GM15510 (cell line): ENCODE data around the gene ASB13.

Experiments
- POLR2A ChIP-seq: IDR thresholded peaks from 3 replicates; pipeline ENCODE4 v1.6.1; 2011; ENCODE audit warnings: borderline replicate concordance; ENCODE audit not compliant: insufficient read length; ENCODE audit errors: extremely low read depth

ASB13 gene

DNA sequence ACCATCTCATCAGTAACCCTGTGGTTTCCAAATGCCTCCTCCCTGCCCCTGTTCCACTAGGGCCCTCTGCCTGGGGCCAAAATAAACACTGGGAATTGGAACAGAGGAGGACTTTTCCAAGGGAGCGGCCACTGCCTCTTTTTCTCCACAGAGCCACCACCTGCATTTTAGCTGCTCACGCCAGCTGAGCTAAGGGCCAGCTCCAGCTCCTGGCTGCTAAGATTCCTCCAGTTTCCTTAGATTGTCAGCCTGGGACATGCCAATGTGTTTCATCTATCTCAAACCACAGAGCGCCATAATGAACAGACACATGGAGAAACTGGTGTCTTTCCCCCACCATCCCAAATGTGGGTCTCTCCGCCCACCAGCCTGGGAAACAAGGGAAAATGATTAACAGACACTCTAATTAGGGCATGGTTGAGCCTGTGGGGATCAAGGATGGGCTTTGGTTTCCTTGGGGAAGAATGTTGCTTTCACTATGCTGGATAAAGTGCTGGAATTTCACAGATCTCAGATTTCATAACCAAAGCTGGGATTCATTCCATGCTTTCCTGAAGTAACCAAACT lies 52.2 kb downstream of the ASB13 start:
- TF ChIP-seq POLR2A: no peak

DNA sequence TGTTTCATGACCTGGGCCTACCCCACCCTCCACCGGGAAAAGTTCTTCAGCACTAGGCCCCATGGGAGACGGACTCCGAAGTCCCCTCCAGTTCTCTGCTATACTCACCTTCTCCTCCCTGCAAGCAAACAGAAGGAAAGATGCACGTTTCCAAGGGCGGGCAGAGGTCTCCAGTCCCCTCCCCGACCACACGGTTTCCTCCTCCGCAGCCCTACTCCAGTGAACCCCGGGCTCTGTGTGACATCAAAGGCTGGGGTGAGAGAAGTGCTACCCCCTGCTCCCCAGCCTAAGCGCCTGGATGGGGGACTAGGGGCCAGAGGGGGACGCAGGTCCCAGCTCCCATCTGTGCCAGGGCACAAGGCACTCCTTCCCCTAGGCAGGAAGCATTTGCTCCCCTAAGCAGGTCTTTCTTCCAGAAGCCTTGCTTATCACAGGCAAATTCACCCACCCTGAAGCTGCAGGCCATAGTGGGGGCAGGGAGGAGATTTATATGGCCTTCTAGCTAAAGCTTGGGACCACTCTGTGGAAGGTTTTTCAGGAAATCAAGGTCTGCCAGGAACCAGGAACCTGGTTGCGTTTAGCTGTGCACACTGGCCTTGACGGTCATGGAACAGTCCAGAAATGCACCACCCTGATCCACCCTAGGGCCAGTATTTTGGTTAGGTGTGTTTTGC lies 52.8 kb downstream of the ASB13 start:
- no peak for TF ChIP-seq POLR2A

DNA sequence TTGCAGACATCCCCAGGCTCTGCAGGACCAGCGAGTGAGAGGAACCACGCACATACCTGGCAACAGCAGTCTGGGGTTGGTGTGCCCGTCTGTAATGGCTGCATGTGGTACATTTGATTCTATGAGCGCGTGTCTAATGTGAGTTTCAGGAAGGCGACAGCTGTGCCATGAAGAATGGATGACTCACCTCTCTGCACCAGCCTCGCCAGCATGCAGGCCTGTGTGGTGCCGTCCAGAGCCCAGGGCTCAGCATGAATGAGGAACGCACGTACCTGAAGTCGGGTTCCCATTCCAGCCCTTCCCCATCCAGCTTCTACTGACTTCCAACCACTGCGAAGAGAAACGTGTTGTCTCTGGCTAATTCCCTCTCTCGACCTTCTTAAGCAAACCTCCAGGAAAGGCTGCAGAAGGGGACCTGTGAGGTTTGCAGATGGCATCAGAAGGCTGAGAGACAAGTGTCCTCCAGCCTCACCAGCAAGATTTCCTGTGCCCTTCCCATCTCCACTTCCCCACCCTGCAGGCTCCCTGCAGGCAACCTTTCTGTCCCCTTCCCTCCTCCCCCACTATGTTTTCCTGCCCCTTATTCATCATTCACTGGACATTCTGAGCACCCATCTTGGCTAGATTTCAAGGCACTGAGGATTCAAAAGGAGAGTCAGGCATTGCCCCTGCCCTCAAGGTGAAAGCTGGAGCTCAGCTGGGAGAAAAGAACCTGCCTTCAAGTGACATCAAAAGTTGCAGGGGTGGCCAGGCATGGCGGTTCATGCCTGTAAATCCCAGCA lies 54.3 kb downstream of the ASB13 start:
- TF ChIP-seq POLR2A: no peak

DNA sequence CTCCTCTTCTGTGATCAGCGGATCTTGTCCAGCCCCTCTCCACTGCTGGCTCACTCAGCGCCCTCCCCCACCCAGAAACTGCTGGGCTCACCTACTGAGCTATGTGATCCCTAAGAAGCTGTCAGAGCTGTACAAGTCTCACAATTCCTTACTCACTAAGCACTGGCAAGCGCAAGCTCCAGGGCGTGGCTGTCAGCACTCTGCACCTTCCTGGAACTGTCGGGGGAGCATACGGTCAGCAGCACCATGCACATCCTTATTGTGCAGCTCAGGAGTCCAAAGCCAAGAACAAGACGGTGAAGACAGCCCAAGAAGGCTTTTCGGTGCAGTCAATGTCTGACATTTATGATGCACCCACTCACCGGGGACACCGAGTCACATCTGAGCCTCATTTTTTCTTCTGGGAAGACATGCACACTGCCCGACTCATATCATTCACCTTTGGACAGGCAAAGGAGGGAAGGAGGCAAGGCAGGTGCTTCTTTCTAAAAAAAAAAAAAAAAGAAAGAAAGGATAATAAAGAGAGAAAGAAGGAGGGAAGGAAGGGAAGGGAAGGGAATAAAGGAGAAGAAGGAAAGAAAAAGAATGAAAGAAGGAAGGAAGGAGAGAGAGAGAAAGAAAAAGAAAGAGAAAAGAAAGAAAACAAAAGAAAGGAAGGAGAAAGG lies 56.3 kb downstream of the ASB13 start:
- no peak for TF ChIP-seq POLR2A

DNA sequence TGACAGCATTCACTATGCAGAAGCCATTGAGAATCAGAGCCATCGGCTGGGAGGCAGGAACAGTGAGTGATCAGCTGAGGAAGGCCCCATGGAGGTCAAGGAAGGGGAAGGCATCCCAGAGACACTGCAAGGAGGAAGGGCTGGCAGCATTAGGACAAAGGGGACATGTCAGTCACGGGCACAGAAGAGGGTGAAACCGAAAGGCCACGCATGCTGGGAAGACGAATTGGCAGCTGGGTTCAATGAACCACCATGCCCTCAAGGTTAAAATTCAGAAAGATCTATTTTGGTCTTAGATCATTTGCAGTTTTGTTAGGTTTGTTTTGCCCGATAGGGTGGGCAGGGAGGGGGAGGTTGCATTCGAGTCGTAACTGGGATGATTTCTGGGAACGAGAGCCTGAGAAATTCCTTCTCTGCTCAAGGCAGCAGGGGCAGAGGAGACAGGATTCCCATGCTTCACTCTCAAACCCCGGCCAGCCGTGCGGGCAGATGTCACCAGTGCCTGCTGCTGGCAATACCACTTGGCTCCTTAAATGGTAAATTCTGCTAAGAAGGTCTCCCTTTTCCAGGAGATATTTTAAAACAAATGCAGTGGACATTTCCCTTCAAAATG lies 57.7 kb downstream of the ASB13 start:
- no peak for TF ChIP-seq POLR2A

DNA sequence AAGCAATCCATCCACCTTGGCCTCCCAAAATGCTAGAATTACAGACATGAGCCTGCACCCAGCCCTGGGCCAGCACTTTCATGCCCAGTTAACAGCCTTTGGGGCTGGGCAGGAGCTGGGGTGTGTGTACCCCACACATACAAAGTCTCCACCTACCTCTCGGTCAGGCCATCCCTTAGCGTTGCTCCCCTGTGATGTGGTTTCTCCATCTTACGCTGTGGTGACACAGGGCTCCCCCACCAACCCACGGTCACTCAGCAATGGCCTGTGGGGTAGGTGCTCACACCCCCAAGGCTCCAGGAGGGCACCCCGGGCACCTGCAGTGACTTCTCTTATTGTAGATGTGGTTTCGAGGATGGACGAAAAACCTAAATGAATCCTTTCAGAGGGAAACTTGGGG lies 58.8 kb downstream of the ASB13 start:
- TF ChIP-seq POLR2A: no peak

DNA sequence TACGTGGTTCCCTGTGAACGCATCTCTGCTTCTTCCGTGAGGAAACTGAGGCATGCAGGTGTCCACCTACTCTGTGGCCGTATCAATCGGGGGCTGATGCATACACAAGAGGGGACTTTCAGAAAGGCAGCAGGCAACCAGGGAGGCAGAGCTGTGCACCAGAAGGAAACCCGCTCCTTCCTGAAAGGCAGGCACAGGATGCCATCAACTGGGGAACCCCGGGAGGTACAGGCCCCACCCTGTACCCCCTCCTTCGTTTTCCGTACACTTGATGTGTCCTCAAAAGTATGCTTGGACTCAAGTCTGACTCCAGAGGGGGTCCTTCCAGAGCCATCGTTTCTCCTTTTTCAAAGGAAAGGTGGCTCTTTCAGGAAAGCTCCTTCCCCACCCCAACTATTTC lies 59.5 kb downstream of the ASB13 start:
- TF ChIP-seq POLR2A: no peak

DNA sequence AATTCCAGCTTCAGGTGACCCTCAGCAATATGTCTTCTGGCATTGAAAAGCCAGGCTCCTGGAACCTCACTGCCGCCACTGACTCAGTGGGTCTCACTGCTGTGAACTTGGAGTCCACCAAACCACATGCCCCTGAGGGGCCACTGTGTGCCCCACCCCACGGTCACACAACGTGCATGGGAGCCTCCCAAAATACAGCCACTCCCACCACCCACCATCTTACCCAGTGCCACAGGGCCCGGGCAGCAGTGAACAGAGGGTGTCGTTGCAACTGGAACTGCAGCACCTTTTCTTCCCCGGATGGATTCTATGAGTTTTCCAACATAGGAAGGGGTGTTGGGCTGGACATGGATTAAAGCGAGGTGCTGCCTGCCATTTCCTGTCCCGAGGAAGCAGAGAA lies 60.1 kb downstream of the ASB13 start:
- TF ChIP-seq POLR2A: no peak

DNA sequence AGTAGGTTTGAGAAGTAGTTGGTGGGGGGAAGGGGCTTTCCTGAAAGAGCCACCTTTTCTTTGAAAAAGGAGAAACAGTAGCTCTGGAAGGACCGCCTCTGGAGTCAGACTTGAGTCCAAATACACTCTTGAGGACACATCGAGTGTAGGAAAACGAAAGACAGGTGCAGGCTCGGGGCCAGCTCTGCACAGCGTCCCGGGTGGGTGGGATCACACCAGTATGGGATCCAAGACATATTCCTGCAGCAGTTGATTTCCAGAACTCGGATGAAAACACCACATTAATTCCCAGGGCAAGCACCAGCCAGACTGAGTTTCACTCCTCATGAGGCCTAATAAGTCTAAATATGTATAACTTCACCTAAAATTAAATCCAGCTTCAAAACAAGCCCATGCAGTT lies 61.4 kb downstream of the ASB13 start:
- TF ChIP-seq POLR2A: no peak

DNA sequence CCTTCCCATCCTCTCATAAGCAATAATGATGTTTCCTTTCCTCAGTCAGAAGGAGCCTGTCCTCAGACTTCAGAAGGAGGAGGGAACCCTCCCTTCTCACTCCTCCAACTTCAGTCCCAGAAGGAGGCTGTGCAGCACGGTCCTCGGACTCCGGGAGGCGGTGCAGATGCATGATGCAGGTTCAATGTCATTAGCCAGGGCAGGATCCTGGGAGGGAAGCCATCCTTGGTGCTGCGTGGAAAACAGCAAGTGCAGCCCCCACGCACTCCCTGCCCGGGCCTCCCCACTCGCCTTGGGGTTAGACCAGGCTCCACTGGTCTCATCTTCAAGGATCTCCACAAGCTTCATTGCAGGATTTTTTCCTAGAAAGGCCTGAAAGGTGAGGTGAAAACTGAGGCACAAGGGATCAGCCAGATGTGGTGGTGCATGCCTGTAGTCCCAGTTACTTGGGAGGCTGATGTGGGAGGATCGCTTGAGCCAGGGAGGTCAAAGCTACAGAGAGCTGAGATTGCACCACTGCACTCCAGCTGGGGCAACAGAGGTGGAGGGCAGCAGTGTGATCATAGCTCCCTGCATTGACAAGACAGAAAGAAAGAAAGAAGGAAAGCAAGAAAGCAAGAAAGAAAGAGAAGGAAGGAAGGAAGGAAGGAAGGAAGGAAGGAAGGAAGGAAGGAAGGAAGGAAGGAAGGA lies 62.0 kb downstream of the ASB13 start:
- TF ChIP-seq POLR2A: no peak

DNA sequence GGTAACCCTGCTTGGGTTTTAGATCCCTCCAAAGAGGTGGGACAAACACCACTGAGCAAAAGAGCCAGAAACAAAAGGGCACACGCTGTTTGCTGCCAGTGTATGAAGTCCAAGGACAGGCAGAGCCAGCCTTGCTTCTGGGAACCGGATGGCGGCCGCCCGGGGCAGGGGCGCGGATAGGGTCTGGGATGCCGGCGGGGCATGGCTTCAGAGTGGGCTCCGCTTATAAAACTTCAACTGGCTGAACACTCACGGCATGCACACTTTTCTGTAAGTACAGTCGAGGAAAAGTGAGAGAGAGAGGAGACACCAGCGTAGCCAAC lies 62.6 kb downstream of the ASB13 start:
- no peak for TF ChIP-seq POLR2A

DNA sequence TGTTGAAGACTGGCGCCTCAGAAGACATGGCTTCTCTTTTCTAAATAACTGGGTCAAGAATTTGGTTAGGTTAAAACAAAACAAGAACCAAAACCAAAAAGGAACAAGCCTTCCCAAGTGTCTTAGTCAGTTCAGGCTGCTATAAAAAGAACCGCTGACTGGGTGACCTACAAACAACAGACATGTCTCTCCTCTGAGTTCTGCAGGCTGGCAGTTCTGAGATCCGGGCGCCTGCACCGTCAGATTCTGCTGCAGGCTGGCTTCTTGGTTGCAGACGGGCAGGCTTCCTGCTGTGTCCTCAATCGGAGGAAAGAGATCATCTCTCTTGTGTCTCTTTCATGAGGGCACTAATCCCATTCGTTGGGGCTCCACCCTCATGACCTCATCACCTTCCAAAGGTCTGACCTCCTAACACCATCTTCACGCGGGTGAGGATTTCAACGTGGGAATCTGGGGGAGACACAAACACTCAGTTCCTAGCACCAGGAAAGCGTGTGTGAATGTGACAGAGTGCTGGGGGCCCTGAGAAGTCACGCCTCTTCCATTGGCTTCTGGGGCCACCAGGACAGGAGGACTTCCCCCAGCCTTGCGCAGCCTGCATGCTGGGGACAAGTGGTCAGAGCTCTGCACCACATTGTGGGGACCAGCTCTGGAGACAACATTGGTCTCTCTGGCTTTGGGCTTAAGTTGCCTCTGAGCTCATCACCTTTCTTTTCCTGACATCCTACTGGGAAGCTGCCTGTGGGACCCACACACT lies 63.1 kb downstream of the ASB13 start:
- TF ChIP-seq POLR2A: no peak

DNA sequence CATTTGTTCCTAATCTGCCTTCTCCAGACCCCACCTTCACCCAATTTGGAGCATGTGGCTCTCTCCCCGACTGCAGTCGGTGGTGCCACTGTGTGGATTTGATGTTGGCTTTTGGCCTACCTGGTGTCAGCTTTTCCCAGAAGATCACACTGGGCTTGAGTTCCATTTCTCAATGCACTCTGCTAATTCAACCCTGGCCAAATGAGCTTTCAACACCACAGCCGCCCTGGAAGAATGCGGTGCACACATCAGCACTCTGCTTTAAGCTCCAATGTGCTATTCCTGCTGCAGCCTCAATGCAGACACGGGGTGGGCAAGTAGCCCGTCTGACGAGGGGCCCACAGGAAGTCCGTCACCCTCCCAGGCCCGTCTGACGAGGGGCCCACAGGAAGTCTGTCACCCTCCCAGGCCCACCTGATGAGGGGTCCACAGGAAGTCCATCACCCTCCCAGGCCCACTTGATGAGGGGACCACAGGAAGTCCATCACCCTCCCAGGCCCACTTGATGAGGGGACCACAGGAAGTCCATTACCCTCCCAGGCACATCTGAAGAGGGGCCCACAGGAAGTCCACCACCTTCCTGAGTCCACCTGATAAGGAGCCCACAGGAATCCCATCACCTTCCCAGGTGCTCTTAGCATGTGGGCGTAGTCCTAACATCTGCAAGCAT lies 64.4 kb downstream of the ASB13 start:
- TF ChIP-seq POLR2A: no peak
